H1 (cell line): ENCODE results near the gene RILP. TPM values are rescaled to one million over a fixed set of nuclear protein-coding genes. Genes with fewer than 3 reads are reported as not detected.
A peak's percentile ranks its signal among the peaks of the same experiment; 100 is the strongest.

Experiments used
- CTCF ChIA-PET: fragments of 300-600 bp; sonication (Branson Sonifier 250); formaldehyde crosslinking; loops from one replicate; lab custom pipeline; 2021; ENCODE audit not compliant: partially characterized antibody; lab: Charles Lee
- POLR2A ChIA-PET: fragments of 300-600 bp; sonication (Branson Sonifier 250); formaldehyde crosslinking; loops from one replicate; lab custom pipeline; 2021; ENCODE audit warnings: inconsistent platforms; ENCODE audit not compliant: partially characterized antibody; lab: Charles Lee
- DNase-seq, 2 experiments: peaks; one replicate each; pipeline versions ENCODE4 v3.0.0 to v3.0.0-alpha.2; 2010 to 2022; ENCODE audit warnings: low spot score in 2 of 2, low read depth in 1 of 2, mixed read lengths in 1 of 2
- FAIRE-seq: peaks from 2 replicates; lab custom pipeline; 2011; peaks lifted over from hg19 to GRCh38; lab: Jason Lieb, UNC
- H2AFZ ChIP-seq: 2 replicates; pipeline ENCODE4 v1.8.1; 2012; ENCODE audit warnings: low read length, inconsistent platforms
- H2AK5ac ChIP-seq: 2 replicates; pipeline ENCODE4 v1.6.1; 2013; ENCODE audit warnings: low read depth, low read length
- H2BK120ac ChIP-seq: replicated peaks from 2 replicates; pipeline ENCODE3; 2013; ENCODE audit warnings: low read depth, low read length, inconsistent platforms
- H2BK12ac ChIP-seq: 2 replicates; pipeline ENCODE4 v1.6.1; 2013; ENCODE audit warnings: low read depth, low read length
- H2BK15ac ChIP-seq: 2 replicates; pipeline ENCODE4 v1.6.1; 2013; ENCODE audit warnings: low read length
- H2BK20ac ChIP-seq: 2 replicates; pipeline ENCODE4 v1.6.1; 2013; ENCODE audit warnings: low read length
- H2BK5ac ChIP-seq: 2 replicates; pipeline ENCODE4 v1.6.1; 2013; ENCODE audit warnings: low read depth, low read length
- H3K14ac ChIP-seq: 2 replicates; pipeline ENCODE4 v1.6.1; 2013; ENCODE audit warnings: inconsistent platforms; ENCODE audit not compliant: insufficient read length
- H3K18ac ChIP-seq: 2 replicates; pipeline ENCODE4 v1.6.1; 2013; ENCODE audit warnings: low read length; ENCODE audit errors: extremely low read depth
- H3K23ac ChIP-seq: 2 replicates; pipeline ENCODE4 v1.6.1; 2013; ENCODE audit warnings: inconsistent platforms; ENCODE audit not compliant: insufficient read length
- H3K23me2 ChIP-seq: 2 replicates; pipeline ENCODE4 v1.6.1; 2013; ENCODE audit warnings: low read depth, low read length
- H3K27ac ChIP-seq: 2 replicates; pipeline ENCODE4 v1.6.1; 2011; ENCODE audit warnings: low read depth, low read length, inconsistent platforms
- H3K27me3 ChIP-seq, 4 experiments: replicated peaks in 1 of 4; 1 replicate in 1 of 4; 2 replicates in 3 of 4; pipeline versions ENCODE4 v1.6.1 to v1.8.1; 2011 to 2013; ENCODE audit warnings: low read length in 3 of 4, mild to moderate bottlenecking in 3 of 4, inconsistent platforms in 2 of 4, mixed read lengths in 2 of 4, moderate library complexity in 1 of 4; ENCODE audit not compliant: control insufficient read depth in 3 of 4, insufficient read depth in 3 of 4; ENCODE audit errors: extremely low read depth in 1 of 4
- H3K36me3 ChIP-seq, 4 experiments: 2 replicates each; pipeline versions ENCODE4 v1.6.1 to v1.8.1; 2011 to 2013; ENCODE audit warnings: mild to moderate bottlenecking in 4 of 4, low read length in 3 of 4, moderate library complexity in 2 of 4, control low read depth in 1 of 4, inconsistent platforms in 1 of 4; ENCODE audit not compliant: insufficient read depth in 4 of 4, control insufficient read depth in 2 of 4
- H3K4ac ChIP-seq: replicated peaks from 2 replicates; pipeline ENCODE3; 2013; ENCODE audit warnings: low read length, low read depth, mixed read lengths, inconsistent platforms; ENCODE audit not compliant: insufficient read length
- H3K4me1 ChIP-seq, 4 experiments: replicated peaks in 1 of 4; 1 replicate in 1 of 4; 2 replicates in 3 of 4; pipeline versions ENCODE4 v1.6.1 to v1.8.1; 2011 to 2013; ENCODE audit warnings: low read length in 3 of 4, inconsistent platforms in 2 of 4, mixed read lengths in 1 of 4; ENCODE audit not compliant: insufficient read depth in 4 of 4, control insufficient read depth in 3 of 4
- H3K4me2 ChIP-seq, 2 experiments: 2 replicates each; pipeline versions ENCODE4 v1.6.1 to v1.8.1; 2011 to 2013; ENCODE audit warnings: low read depth in 2 of 2, low read length in 2 of 2, control low read depth in 1 of 2, inconsistent platforms in 1 of 2, mild to moderate bottlenecking in 1 of 2; ENCODE audit not compliant: insufficient read depth in 1 of 2
- H3K4me3 ChIP-seq, 4 experiments: fragments of 200-600, 300-600 bp in 1 of 4; sonication (generic), shearing (Covaris generic), sonication (Bioruptor Twin) in 1 of 4; 2 replicates each; pipeline versions ENCODE4 v1.5.1 to v1.8.1; 2011 to 2016; ENCODE audit warnings: low read length in 4 of 4, low read depth in 3 of 4, control low read depth in 2 of 4, inconsistent platforms in 2 of 4, mild to moderate bottlenecking in 2 of 4, mixed read lengths in 1 of 4, moderate library complexity in 1 of 4; ENCODE audit not compliant: insufficient read depth in 2 of 4; ENCODE audit errors: extremely low read depth in 1 of 4
- H3K56ac ChIP-seq: replicated peaks from 2 replicates; pipeline ENCODE3; 2013; ENCODE audit warnings: low read depth, mild to moderate bottlenecking, mixed read lengths, low read length, inconsistent platforms; ENCODE audit not compliant: insufficient read length
- H3K79me1 ChIP-seq: 2 replicates; pipeline ENCODE4 v1.6.1; 2013; ENCODE audit warnings: low read depth, low read length, control low read depth
- H3K79me2 ChIP-seq, 2 experiments: 2 replicates each; pipeline versions ENCODE4 v1.6.1 to v1.8.1; 2012 to 2013; ENCODE audit warnings: low read length in 2 of 2, mild to moderate bottlenecking in 2 of 2, inconsistent platforms in 1 of 2; ENCODE audit not compliant: insufficient read depth in 2 of 2, control insufficient read depth in 1 of 2
- H3K9ac ChIP-seq, 4 experiments: replicated peaks in 1 of 4; 1 replicate in 1 of 4; 2 replicates in 3 of 4; pipeline versions ENCODE4 v1.6.1 to v1.8.1; 2011 to 2013; ENCODE audit warnings: low read depth in 3 of 4, low read length in 3 of 4, control low read depth in 2 of 4, mild to moderate bottlenecking in 2 of 4, moderate library complexity in 2 of 4, inconsistent platforms in 1 of 4; ENCODE audit errors: extremely low read depth in 1 of 4
- H3K9me3 ChIP-seq, 2 experiments: 2 replicates each; pipeline versions ENCODE4 v1.6.1 to v1.8.1; 2012 to 2013; ENCODE audit warnings: mild to moderate bottlenecking in 2 of 2, moderate library complexity in 2 of 2, control low read depth in 1 of 2, inconsistent platforms in 1 of 2, low read depth in 1 of 2, low read length in 1 of 2, mixed read lengths in 1 of 2; ENCODE audit not compliant: insufficient read depth in 2 of 2
- H4K20me1 ChIP-seq, 2 experiments: replicated peaks in 1 of 2; 2 replicates each; pipeline versions ENCODE3 to v1.8.1; 2011 to 2013; ENCODE audit warnings: inconsistent platforms in 2 of 2, low read length in 2 of 2, mild to moderate bottlenecking in 1 of 2; ENCODE audit not compliant: insufficient read depth in 2 of 2, control insufficient read depth in 1 of 2
- H4K5ac ChIP-seq: 2 replicates; pipeline ENCODE4 v1.6.1; 2013; ENCODE audit warnings: low read length, low read depth, mixed read lengths, inconsistent platforms; ENCODE audit not compliant: insufficient read length
- H4K8ac ChIP-seq: 2 replicates; pipeline ENCODE4 v1.8.0; 2013; ENCODE audit warnings: mild to moderate bottlenecking, moderate library complexity, low read length, inconsistent platforms; ENCODE audit not compliant: insufficient read depth; ENCODE audit errors: extremely low read depth
- H4K91ac ChIP-seq: replicated peaks from 2 replicates; pipeline ENCODE3; 2013; ENCODE audit warnings: low read length, mixed read lengths, inconsistent platforms; ENCODE audit not compliant: insufficient read length
- CHD1 ChIP-seq: IDR thresholded peaks from 2 replicates; pipeline ENCODE4 v1.6.1; 2012; ENCODE audit warnings: low read depth, low read length, improper control_type of control experiment
- KDM1A ChIP-seq: fragments of 200-600, 300-600 bp; sonication (generic); IDR thresholded peaks from 2 replicates; pipeline ENCODE4 v1.7.1; 2016; ENCODE audit warnings: mild to moderate bottlenecking, low read length, borderline replicate concordance
- MAFK ChIP-seq: IDR thresholded peaks from 2 replicates; pipeline ENCODE4 v1.6.1; 2012; ENCODE audit warnings: low read depth, mild to moderate bottlenecking, improper control_type of control experiment, low read length
- RBBP5 ChIP-seq: IDR thresholded peaks from 2 replicates; pipeline ENCODE4 v1.7.1; 2012; ENCODE audit warnings: low read depth, mild to moderate bottlenecking, inconsistent platforms, low read length, moderate library complexity, borderline replicate concordance
- SAP30 ChIP-seq: fragments of 300-600 bp; sonication (generic); IDR thresholded peaks from 2 replicates; pipeline ENCODE4 v1.7.1; 2012; ENCODE audit warnings: low read length, moderate library complexity, mild to moderate bottlenecking, inconsistent platforms; ENCODE audit not compliant: insufficient read depth, insufficient replicate concordance
- SIN3A ChIP-seq, 2 experiments: IDR thresholded peaks in 1 of 2; conservative IDR thresholded peaks in 1 of 2; 2 replicates each; pipeline ENCODE4 v1.6.1; 2011 to 2012; ENCODE audit warnings: low read length in 2 of 2, improper control_type of control experiment in 1 of 2, low read depth in 1 of 2, mild to moderate bottlenecking in 1 of 2
- WGBS, 2 experiments: shearing (Covaris generic) in 1 of 2; methylation state at CpG; one replicate each; pipeline versions ENCODE4 v1.1.6 to v1.1.7; 2013 to 2015; ENCODE audit warnings: low lambda C conversion rate in 2 of 2, mixed read lengths in 2 of 2, inconsistent platforms in 1 of 2, low coverage in 1 of 2, missing lambda C conversion rate in 1 of 2; ENCODE audit not compliant: insufficient replicate concordance in 2 of 2, insufficient coverage in 1 of 2, insufficient read length in 1 of 2; ENCODE audit errors: extremely low coverage in 1 of 2, missing lambda C conversion rate in 1 of 2; 5-methylcytosine and 5-hydroxymethylcytosine counted together
- polyA plus RNA-seq, 7 experiments: library from polyadenylated mRNA; depleted of rRNA in 3 of 7; stranded (reverse) in 5 of 7; unstranded in 2 of 7; fragments of >200 nt in 5 of 7; fragments of 200-250 nt in 2 of 7; gene quantifications; 1 replicate in 5 of 7; 2 replicates in 1 of 7; 4 replicates in 1 of 7; pipeline versions ENCODE4 v1.2.1 to v1.2.3, GENCODE V29; 2011 to 2013; ENCODE audit warnings: missing spikeins in 2 of 7, mixed read lengths in 2 of 7
- total RNA-seq: library from RNA; stranded (reverse); fragmentation: NEBNext Ultra II Directional; extraction: Animal tissue kit (Norgen Biotek cat#: 25700); gene quantifications from 2 replicates; pipeline ENCODE4 v1.2.1, GENCODE V29; 2021
- TF ChIP-seq, protein P1 (sequence below), 3 experiments: IDR thresholded peaks; 1 replicate in 2 of 3; 2 replicates in 1 of 3; pipeline versions ENCODE4 v1.5.1 to v1.6.1; 2011; ENCODE audit warnings: low read length in 3 of 3, mild to moderate bottlenecking in 3 of 3, inconsistent platforms in 2 of 3, low read depth in 1 of 3, moderate library complexity in 1 of 3; ENCODE audit not compliant: insufficient read depth in 1 of 3; ENCODE audit errors: control extremely low read depth in 1 of 3

The RILP gene
- total and polyA plus RNA-seq, 2 of the 8 experiments (the other 6 are each of a cell fraction or from before 2014, with no cell fraction given): 6.8 to 7.2 TPM

DNA sequence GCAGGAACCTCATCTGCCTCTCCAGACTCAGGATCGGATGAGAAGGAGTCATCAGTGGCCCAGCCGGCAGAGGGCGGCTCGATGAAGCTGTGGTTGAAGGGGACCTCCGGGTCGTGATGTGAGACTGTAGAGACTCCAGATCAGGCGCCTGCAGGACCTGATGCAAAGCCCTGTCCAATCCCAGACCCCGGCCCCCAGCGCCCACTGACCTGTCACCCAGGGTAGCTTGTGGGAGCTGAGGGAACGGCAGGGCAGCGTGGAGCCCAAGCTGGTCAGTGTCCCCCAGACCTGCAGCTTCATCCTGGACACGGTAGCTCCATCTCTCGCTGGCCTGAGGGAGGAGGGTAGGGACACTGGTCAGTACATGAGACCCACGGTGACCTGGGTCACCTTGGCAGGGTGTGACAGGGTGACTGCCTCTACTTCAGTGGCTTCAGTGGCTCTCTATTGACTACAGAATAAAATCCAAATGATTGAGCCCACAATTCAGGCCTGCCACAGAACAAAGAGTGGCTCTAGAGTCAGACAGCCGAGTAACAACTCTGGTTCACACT, 12.9 kb downstream of the RILP start:
- Histone ChIP-seq H2BK5ac (no peak overlapping the region), H3K23ac (no peak overlapping the region), H3K4me2 (no peak overlapping the region), H4K20me1 (no peaks in the 10 kb centered on the region), H3K27me3 (no peaks in the 10 kb centered on the region), H3K9ac (no peak overlapping the region), H2AFZ (no peak overlapping the region), H3K4ac (no peak overlapping the region), H3K23me2 (no peaks in the 10 kb centered on the region), H3K4me1 (peaks cover 0 to 24% (median 9%) of the 10 kb centered on the region in 4 experiments; a peak in 4 of 7 replicates), H3K14ac (no peak overlapping the region), H4K5ac (no peak overlapping the region), H4K91ac (peak overlapping the region; percentile 6), H3K36me3 (0 out of 8 replicates have a peak, but pooled peaks cover 0 to 2% (median 0%) of the 10 kb centered on the region in 4 experiments), H3K9me3 (no peaks in the 10 kb centered on the region), H2BK120ac (no peak overlapping the region), H2AK5ac (no peak overlapping the region), H2BK12ac (no peak overlapping the region), H3K18ac (no peak overlapping the region), H3K79me1 (no peaks in the 10 kb centered on the region), H3K27ac (no peak overlapping the region), H2BK15ac (no peak overlapping the region), H2BK20ac (0 out of 2 replicates have a peak overlapping the region, but pooled peaks have one; percentile 80), H4K8ac (no peak overlapping the region), H3K79me2 (no peaks in the 10 kb centered on the region), H3K56ac (no peak overlapping the region), H3K4me3 (no peak overlapping the region)
- WGBS, 2 experiments: 83% methylated on average over 15 of the region's 15 CpGs; no CpG with 5 or more reads in 1 of the 2 experiments
- POLR2A ChIA-PET: interaction anchor here (1.0 kb wide), 2 partner anchors 9 to 63 kb away, joined by 3 read pairs; partner anchors contain the start of gene SCARF1
- no peak for TF ChIP-seq SAP30
- TF ChIP-seq, protein P1, sequence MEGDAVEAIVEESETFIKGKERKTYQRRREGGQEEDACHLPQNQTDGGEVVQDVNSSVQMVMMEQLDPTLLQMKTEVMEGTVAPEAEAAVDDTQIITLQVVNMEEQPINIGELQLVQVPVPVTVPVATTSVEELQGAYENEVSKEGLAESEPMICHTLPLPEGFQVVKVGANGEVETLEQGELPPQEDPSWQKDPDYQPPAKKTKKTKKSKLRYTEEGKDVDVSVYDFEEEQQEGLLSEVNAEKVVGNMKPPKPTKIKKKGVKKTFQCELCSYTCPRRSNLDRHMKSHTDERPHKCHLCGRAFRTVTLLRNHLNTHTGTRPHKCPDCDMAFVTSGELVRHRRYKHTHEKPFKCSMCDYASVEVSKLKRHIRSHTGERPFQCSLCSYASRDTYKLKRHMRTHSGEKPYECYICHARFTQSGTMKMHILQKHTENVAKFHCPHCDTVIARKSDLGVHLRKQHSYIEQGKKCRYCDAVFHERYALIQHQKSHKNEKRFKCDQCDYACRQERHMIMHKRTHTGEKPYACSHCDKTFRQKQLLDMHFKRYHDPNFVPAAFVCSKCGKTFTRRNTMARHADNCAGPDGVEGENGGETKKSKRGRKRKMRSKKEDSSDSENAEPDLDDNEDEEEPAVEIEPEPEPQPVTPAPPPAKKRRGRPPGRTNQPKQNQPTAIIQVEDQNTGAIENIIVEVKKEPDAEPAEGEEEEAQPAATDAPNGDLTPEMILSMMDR (IDR thresholded peaks at IDR 0.05; ENCODE audit: control extremely low read depth in 1 of 3, insufficient read depth in 1 of 3, low read depth in 1 of 3, low read length in 3 of 3): peak in 1 of 3 experiments; percentile 2; a peak in 1 of 4 replicates
- no peak for TF ChIP-seq KDM1A
- TF ChIP-seq SIN3A (conservative IDR thresholded peaks at IDR 0.05 in 1 of 2, IDR thresholded peaks at IDR 0.05 in 1 of 2; ENCODE audit: low read depth in 1 of 2, low read length in 2 of 2): no peak
- no peak for TF ChIP-seq MAFK
- TF ChIP-seq CHD1: no peak
- no peak for TF ChIP-seq RBBP5
- FAIRE-seq: no peak
- CTCF ChIA-PET: interaction anchor here (0.6 to 1.4 kb wide), 9 partner anchors 8 to 668 kb away, joined by 3 to 7 read pairs (median 4); partner anchors contain the start of gene SCARF1
- no peak for DNase-seq
